HepG2 (cell line): Measurements from ENCODE around the gene IL21R. TPM values are rescaled to one million over a fixed set of nuclear protein-coding genes. Genes with fewer than 3 reads are reported as not detected.

Source experiments
- AHR ChIP-seq: IDR thresholded peaks from 2 replicates; pipeline ENCODE4 v1.6.1; 2018; ENCODE audit warnings: missing genetic modification reagents, missing compliant biosample characterization
- ARNTL ChIP-seq: sonication (generic); formaldehyde crosslinking; IDR thresholded peaks from 2 replicates; pipeline ENCODE4 v1.4.0; 2020; ENCODE audit warnings: mild to moderate bottlenecking, missing genetic modification reagents
- CEBPG ChIP-seq: IDR thresholded peaks from 2 replicates; pipeline ENCODE4 v1.6.1; 2016
- DNMT3B ChIP-seq: conservative IDR thresholded peaks from 2 replicates; pipeline ENCODE4 v1.6.1; 2016; ENCODE audit warnings: missing biosample characterization, control low read depth
- E2F5 ChIP-seq: sonication (generic); formaldehyde crosslinking; conservative IDR thresholded peaks from 2 replicates; pipeline ENCODE4 v1.4.0; 2020; ENCODE audit warnings: missing genetic modification reagents
- HOMEZ ChIP-seq: IDR thresholded peaks from 2 replicates; pipeline ENCODE4 v1.6.1; 2016; ENCODE audit warnings: low read depth
- HOXA5 ChIP-seq: sonication (generic); formaldehyde crosslinking; IDR thresholded peaks from 2 replicates; pipeline ENCODE4 v1.4.0; 2020; ENCODE audit warnings: missing genetic modification reagents
- JUN ChIP-seq: sonication (generic); formaldehyde crosslinking; IDR thresholded peaks from 2 replicates; pipeline ENCODE4 v1.4.0; 2020; ENCODE audit warnings: mild to moderate bottlenecking, missing genetic modification reagents
- NFKB2 ChIP-seq: sonication (generic); formaldehyde crosslinking; IDR thresholded peaks from 2 replicates; pipeline ENCODE4 v1.4.0; 2020; ENCODE audit warnings: missing genetic modification reagents, borderline replicate concordance
- RELA ChIP-seq: sonication (generic); formaldehyde crosslinking; IDR thresholded peaks from 2 replicates; pipeline ENCODE4 v1.4.0; 2020; ENCODE audit warnings: missing genetic modification reagents
- RXRA ChIP-seq: sonication (generic); formaldehyde crosslinking; IDR thresholded peaks from 2 replicates; pipeline ENCODE4 v1.5.1; 2020; ENCODE audit warnings: missing genetic modification reagents
- SIN3A ChIP-seq: IDR thresholded peaks from 2 replicates; pipeline ENCODE4 v1.6.1; 2011; ENCODE audit warnings: low read depth, mild to moderate bottlenecking, control low read depth, low read length, borderline replicate concordance
- SMAD3 ChIP-seq: sonication (generic); formaldehyde crosslinking; IDR thresholded peaks from 2 replicates; pipeline ENCODE4 v1.4.0; 2020; ENCODE audit warnings: missing genetic modification reagents
- SMYD3 ChIP-seq: sonication (generic); formaldehyde crosslinking; IDR thresholded peaks from 2 replicates; pipeline ENCODE4 v1.8.1; 2023; ENCODE audit warnings: mild to moderate bottlenecking, missing genetic modification reagents
- THAP11 ChIP-seq: IDR thresholded peaks from 2 replicates; pipeline ENCODE4 v1.6.1; 2016; ENCODE audit warnings: missing biosample characterization, missing genetic modification reagents
- ZNF333 ChIP-seq: sonication (generic); formaldehyde crosslinking; IDR thresholded peaks from 2 replicates; pipeline ENCODE4 v1.4.0; 2020; ENCODE audit warnings: mild to moderate bottlenecking, missing genetic modification reagents, borderline replicate concordance
- ZNF564 ChIP-seq: sonication (generic); formaldehyde crosslinking; IDR thresholded peaks from 2 replicates; pipeline ENCODE4 v1.8.1; 2023; ENCODE audit warnings: mild to moderate bottlenecking, missing genetic modification reagents
- ZNF879 ChIP-seq: sonication (generic); formaldehyde crosslinking; IDR thresholded peaks from 2 replicates; pipeline ENCODE4 v1.8.1; 2023; ENCODE audit warnings: missing genetic modification reagents
- ZSCAN21 ChIP-seq: sonication (generic); formaldehyde crosslinking; IDR thresholded peaks from 2 replicates; pipeline ENCODE4 v1.8.0; 2022; ENCODE audit warnings: mild to moderate bottlenecking, missing genetic modification reagents, moderate library complexity, borderline replicate concordance
- polyA plus RNA-seq, 8 experiments: library from polyadenylated mRNA; depleted of rRNA in 3 of 8; stranded (reverse) in 7 of 8; unstranded in 1 of 8; fragments of >200 nt; fragmentation: Illumina TruSeq in 4 of 8; extraction: Trizol in 4 of 8; gene quantifications; 2 replicates each; pipeline versions ENCODE4 v1.2.1 to v1.2.3, GENCODE V29; 2011 to 2016; ENCODE audit warnings: low read depth in 4 of 8, missing spikeins in 1 of 8, mixed read lengths in 1 of 8; ENCODE audit not compliant: insufficient read depth in 1 of 8
- total RNA-seq, 5 experiments: library from RNA; depleted of rRNA; stranded (reverse); fragments of >200 nt; fragmentation: Illumina TruSeq; extraction: Trizol; gene quantifications; 2 replicates each; pipeline ENCODE4 v1.2.3, GENCODE V29; 2016; ENCODE audit warnings: low read depth in 1 of 5
- TF ChIP-seq, protein P1 (sequence below): IDR thresholded peaks from 2 replicates; pipeline ENCODE4 v1.6.1; 2016; ENCODE audit warnings: missing compliant biosample characterization, missing genetic modification reagents, borderline replicate concordance
- TF ChIP-seq, protein P2 (sequence below): sonication (generic); formaldehyde crosslinking; IDR thresholded peaks from 2 replicates; pipeline ENCODE4 v1.8.1; 2023; ENCODE audit warnings: mild to moderate bottlenecking, missing genetic modification reagents
- TF ChIP-seq, protein P3 (sequence below): sonication (generic); formaldehyde crosslinking; conservative IDR thresholded peaks from 2 replicates; pipeline ENCODE4 v1.4.0; 2020; ENCODE audit warnings: mild to moderate bottlenecking, missing genetic modification reagents, moderate library complexity

Gene IL21R
- total and polyA plus RNA-seq, 2 of the 13 experiments (the other 11 are each of a cell fraction or from before 2014, with no cell fraction given) = 0.49 to 0.64 TPM

DNA sequence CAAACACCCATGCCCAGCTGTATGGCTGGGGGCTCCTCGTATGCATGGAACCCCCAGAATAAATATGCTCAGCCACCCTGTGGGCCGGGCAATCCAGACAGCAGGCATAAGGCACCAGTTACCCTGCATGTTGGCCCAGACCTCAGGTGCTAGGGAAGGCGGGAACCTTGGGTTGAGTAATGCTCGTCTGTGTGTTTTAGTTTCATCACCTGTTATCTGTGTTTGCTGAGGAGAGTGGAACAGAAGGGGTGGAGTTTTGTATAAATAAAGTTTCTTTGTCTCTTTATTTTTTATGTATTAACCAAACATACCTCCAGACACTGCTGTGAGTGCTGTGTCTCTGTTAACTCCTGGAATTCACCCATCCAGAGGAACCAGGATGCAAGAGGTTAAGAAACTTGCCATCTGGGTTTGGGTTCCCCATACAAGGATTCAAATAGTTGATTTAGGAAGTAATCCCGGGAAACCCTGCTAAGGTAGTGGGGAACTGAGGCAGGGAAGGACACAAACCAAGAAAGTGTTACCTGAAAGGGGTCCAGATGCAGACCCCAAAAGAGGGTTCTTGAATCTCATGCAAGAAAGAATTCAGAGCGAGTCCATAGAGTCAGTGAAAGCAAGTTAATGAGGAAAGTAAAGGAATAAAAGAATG, 37.4 kb upstream of the IL21R start (continued):
- TF ChIP-seq, protein P1, sequence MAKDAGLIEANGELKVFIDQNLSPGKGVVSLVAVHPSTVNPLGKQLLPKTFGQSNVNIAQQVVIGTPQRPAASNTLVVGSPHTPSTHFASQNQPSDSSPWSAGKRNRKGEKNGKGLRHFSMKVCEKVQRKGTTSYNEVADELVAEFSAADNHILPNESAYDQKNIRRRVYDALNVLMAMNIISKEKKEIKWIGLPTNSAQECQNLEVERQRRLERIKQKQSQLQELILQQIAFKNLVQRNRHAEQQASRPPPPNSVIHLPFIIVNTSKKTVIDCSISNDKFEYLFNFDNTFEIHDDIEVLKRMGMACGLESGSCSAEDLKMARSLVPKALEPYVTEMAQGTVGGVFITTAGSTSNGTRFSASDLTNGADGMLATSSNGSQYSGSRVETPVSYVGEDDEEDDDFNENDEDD = peak; percentile 95
- TF ChIP-seq JUN (CRISPR knock-in tag) (peak; percentile 59; the same call in 1 of the 2 replicates), ZNF564 (CRISPR knock-in tag) (0 out of 2 replicates have a peak, but pooled peaks have one; percentile 63), ZNF333 (CRISPR knock-in tag) (no peak), HOXA5 (CRISPR knock-in tag) (peak; percentile 58; the same call in 1 of the 2 replicates), AHR (CRISPR knock-in tag) (0 out of 2 replicates have a peak, but pooled peaks have one; percentile 39), NFKB2 (CRISPR knock-in tag) (no peak), SMYD3 (CRISPR knock-in tag) (no peak), SMAD3 (CRISPR knock-in tag) (peak; percentile 64), ARNTL (CRISPR knock-in tag) (0 out of 2 replicates have a peak, but pooled peaks have one; percentile 57), ZNF879 (CRISPR knock-in tag) (no peak), HOMEZ (peak; percentile 64), ZSCAN21 (CRISPR knock-in tag) (peak; percentile 38; the same call in 1 of the 2 replicates), DNMT3B (CRISPR knock-in tag) (0 out of 2 replicates have a peak, but pooled peaks have one; percentile 31), RXRA (peak; percentile 76; the same call in 1 of the 2 replicates), THAP11 (peak; percentile 78), CEBPG (CRISPR knock-in tag) (peak; percentile 97), RELA (peak; percentile 52; the same call in 1 of the 2 replicates), E2F5 (CRISPR knock-in tag) (peak; percentile 80), SIN3A (peak; percentile 70; the same call in 1 of the 2 replicates)
- TF ChIP-seq, protein P2, sequence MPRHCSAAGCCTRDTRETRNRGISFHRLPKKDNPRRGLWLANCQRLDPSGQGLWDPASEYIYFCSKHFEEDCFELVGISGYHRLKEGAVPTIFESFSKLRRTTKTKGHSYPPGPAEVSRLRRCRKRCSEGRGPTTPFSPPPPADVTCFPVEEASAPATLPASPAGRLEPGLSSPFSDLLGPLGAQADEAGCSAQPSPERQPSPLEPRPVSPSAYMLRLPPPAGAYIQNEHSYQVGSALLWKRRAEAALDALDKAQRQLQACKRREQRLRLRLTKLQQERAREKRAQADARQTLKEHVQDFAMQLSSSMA (CRISPR knock-in tag) = no peak
- TF ChIP-seq, protein P3, sequence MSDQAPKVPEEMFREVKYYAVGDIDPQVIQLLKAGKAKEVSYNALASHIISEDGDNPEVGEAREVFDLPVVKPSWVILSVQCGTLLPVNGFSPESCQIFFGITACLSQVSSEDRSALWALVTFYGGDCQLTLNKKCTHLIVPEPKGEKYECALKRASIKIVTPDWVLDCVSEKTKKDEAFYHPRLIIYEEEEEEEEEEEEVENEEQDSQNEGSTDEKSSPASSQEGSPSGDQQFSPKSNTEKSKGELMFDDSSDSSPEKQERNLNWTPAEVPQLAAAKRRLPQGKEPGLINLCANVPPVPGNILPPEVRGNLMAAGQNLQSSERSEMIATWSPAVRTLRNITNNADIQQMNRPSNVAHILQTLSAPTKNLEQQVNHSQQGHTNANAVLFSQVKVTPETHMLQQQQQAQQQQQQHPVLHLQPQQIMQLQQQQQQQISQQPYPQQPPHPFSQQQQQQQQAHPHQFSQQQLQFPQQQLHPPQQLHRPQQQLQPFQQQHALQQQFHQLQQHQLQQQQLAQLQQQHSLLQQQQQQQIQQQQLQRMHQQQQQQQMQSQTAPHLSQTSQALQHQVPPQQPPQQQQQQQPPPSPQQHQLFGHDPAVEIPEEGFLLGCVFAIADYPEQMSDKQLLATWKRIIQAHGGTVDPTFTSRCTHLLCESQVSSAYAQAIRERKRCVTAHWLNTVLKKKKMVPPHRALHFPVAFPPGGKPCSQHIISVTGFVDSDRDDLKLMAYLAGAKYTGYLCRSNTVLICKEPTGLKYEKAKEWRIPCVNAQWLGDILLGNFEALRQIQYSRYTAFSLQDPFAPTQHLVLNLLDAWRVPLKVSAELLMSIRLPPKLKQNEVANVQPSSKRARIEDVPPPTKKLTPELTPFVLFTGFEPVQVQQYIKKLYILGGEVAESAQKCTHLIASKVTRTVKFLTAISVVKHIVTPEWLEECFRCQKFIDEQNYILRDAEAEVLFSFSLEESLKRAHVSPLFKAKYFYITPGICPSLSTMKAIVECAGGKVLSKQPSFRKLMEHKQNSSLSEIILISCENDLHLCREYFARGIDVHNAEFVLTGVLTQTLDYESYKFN = peak; percentile 71
